SU-DHL-6 (cell line): ENCODE data around the gene TNNT2.

Experiments
- H2AFZ ChIP-seq: fragments of 200-600 bp; sonication (generic); 2 replicates; pipeline ENCODE4 v1.6.1; 2014; ENCODE audit warnings: low read depth, mild to moderate bottlenecking, moderate library complexity, mixed read lengths, antibody characterized with exemption, low read length; ENCODE audit not compliant: severe bottlenecking
- H3F3A ChIP-seq: fragments of 200-600 bp; shearing (Covaris generic); 2 replicates; pipeline ENCODE4 v1.6.0; 2016; ENCODE audit warnings: antibody characterized with exemption, mild to moderate bottlenecking; ENCODE audit not compliant: insufficient read depth
- H3K27ac ChIP-seq: fragments of 200-600 bp; sonication (generic); 2 replicates; pipeline ENCODE4 v1.5.1; 2016; ENCODE audit warnings: low read depth, mild to moderate bottlenecking, low read length, moderate library complexity, mixed read lengths
- H3K27me3 ChIP-seq: fragments of 200-600 bp; sonication (generic), shearing (Covaris generic); 2 replicates; pipeline ENCODE4 v1.6.0; 2014; ENCODE audit warnings: mild to moderate bottlenecking, low read length
- H3K36me3 ChIP-seq: fragments of 200-600 bp; sonication (generic); 2 replicates; pipeline ENCODE4 v1.6.1; 2014; ENCODE audit warnings: mild to moderate bottlenecking, low read length, mixed read lengths
- H3K4me2 ChIP-seq: fragments of 300-600, 200-600 bp; shearing (Covaris generic), sonication (generic); 2 replicates; pipeline ENCODE4 v1.6.0; 2014; ENCODE audit warnings: low read length, low read depth, mild to moderate bottlenecking; ENCODE audit not compliant: poor library complexity, severe bottlenecking
- H3K4me3 ChIP-seq: fragments of 200-600 bp; sonication (generic); 2 replicates; pipeline ENCODE4 v1.5.1; 2014; ENCODE audit warnings: antibody characterized with exemption, low read length, mild to moderate bottlenecking, mixed read lengths; ENCODE audit not compliant: insufficient read depth, poor library complexity, severe bottlenecking
- H3K79me2 ChIP-seq: fragments of 200-600 bp; sonication (generic); 2 replicates; pipeline ENCODE4 v1.6.1; 2014; ENCODE audit warnings: mild to moderate bottlenecking, low read length, moderate library complexity; ENCODE audit not compliant: insufficient read depth
- H3K9ac ChIP-seq: fragments of 200-600 bp; sonication (generic); 2 replicates; pipeline ENCODE4 v1.7.0; 2014; ENCODE audit warnings: mild to moderate bottlenecking, low read length
- H3K9me2 ChIP-seq: fragments of 200-600 bp; sonication (generic); replicated peaks from 2 replicates; pipeline ENCODE4 v1.6.1; 2014; ENCODE audit warnings: low read length; ENCODE audit not compliant: insufficient read depth
- H3K9me3 ChIP-seq: fragments of 200-600 bp; sonication (generic); 2 replicates; pipeline ENCODE4 v1.6.1; 2014; ENCODE audit warnings: low read length, mixed read lengths; ENCODE audit not compliant: insufficient read depth
- H4K20me1 ChIP-seq: fragments of 200-600 bp; sonication (generic); 2 replicates; pipeline ENCODE4 v1.6.1; 2014; ENCODE audit warnings: low read depth, mild to moderate bottlenecking, antibody characterized with exemption, low read length, moderate library complexity, mixed read lengths
- CTCF ChIP-seq: fragments of 200-600 bp; sonication (generic); IDR thresholded peaks from one replicate; pipeline ENCODE4 v1.5.1; 2017; ENCODE audit warnings: antibody characterized with exemption, mild to moderate bottlenecking, low read length, moderate library complexity; ENCODE audit not compliant: insufficient read depth, poor library complexity, severe bottlenecking
- EZH2phosphoT487 ChIP-seq: fragments of 200-600 bp; sonication (generic), shearing (Covaris generic); conservative IDR thresholded peaks from 2 replicates; pipeline ENCODE4 v1.6.1; 2018; ENCODE audit warnings: mild to moderate bottlenecking, antibody characterized with exemption, low read length, moderate library complexity, mixed read lengths

TNNT2 gene

GRCh38 chr1:201376464-201377374 lies 761 bp downstream of the TNNT2 start:
- Histone ChIP-seq H3K9me3 (no peaks in the 10 kb centered on the region), H2AFZ (no peak overlapping the region), H3K27me3 (no peaks in the 10 kb centered on the region), H3K9ac (no peak overlapping the region), H3K9me2 (no peaks in the 10 kb centered on the region), H3K27ac (no peak overlapping the region), H4K20me1 (no peaks in the 10 kb centered on the region), H3K4me3 (no peak overlapping the region), H3K4me2 (no peak overlapping the region), H3K79me2 (no peaks in the 10 kb centered on the region), H3K36me3 (no peaks in the 10 kb centered on the region), H3F3A (no peaks in the 10 kb centered on the region)
- TF ChIP-seq EZH2phosphoT487 (no peak), CTCF (peak; percentile 42)

GRCh38 chr1:201376107-201376463 lies 1.4 kb downstream of the TNNT2 start:
- Histone ChIP-seq H3F3A (no peaks in the 10 kb centered on the region), H3K4me2 (no peak overlapping the region), H4K20me1 (no peaks in the 10 kb centered on the region), H3K27ac (no peak overlapping the region), H3K4me3 (no peak overlapping the region), H2AFZ (no peak overlapping the region), H3K9me3 (no peaks in the 10 kb centered on the region), H3K9ac (no peak overlapping the region), H3K79me2 (no peaks in the 10 kb centered on the region), H3K36me3 (no peaks in the 10 kb centered on the region), H3K27me3 (no peaks in the 10 kb centered on the region), H3K9me2 (no peaks in the 10 kb centered on the region)
- no peak for TF ChIP-seq CTCF
- no peak for TF ChIP-seq EZH2phosphoT487

GRCh38 chr1:201375169-201375568 lies 2.3 kb downstream of the TNNT2 start:
- Histone ChIP-seq H3K9me2 (no peaks in the 10 kb centered on the region), H3K27ac (no peak overlapping the region), H3K79me2 (no peaks in the 10 kb centered on the region), H2AFZ (no peak overlapping the region), H3F3A (no peaks in the 10 kb centered on the region), H3K9me3 (no peaks in the 10 kb centered on the region), H4K20me1 (no peaks in the 10 kb centered on the region), H3K4me2 (no peak overlapping the region), H3K4me3 (no peak overlapping the region), H3K9ac (no peak overlapping the region), H3K27me3 (no peaks in the 10 kb centered on the region), H3K36me3 (no peaks in the 10 kb centered on the region)
- TF ChIP-seq CTCF (no peak), EZH2phosphoT487 (no peak)
